HepG2 (cell line): ENCODE results near the gene LRTM2. TPM values are rescaled to one million over a fixed set of nuclear protein-coding genes. Genes with fewer than 3 reads are reported as not detected.

Source experiments
- GLI4 ChIP-seq: sonication (generic); formaldehyde crosslinking; IDR thresholded peaks from 2 replicates; pipeline ENCODE4 v1.5.1; 2020; ENCODE audit warnings: missing genetic modification reagents, mild to moderate bottlenecking, moderate library complexity, borderline replicate concordance
- RCOR2 ChIP-seq: IDR thresholded peaks from 2 replicates; pipeline ENCODE4 v1.6.1; 2016; ENCODE audit warnings: missing biosample characterization, missing genetic modification reagents
- STAG1 ChIP-seq: sonication (generic); formaldehyde crosslinking; IDR thresholded peaks from 2 replicates; pipeline ENCODE4 v1.4.0; 2020; ENCODE audit warnings: missing genetic modification reagents
- ZNF317 ChIP-seq: sonication (generic); formaldehyde crosslinking; IDR thresholded peaks from 2 replicates; pipeline ENCODE4 v1.5.0; 2020; ENCODE audit warnings: mild to moderate bottlenecking, missing genetic modification reagents
- ZNF326 ChIP-seq: sonication (generic); formaldehyde crosslinking; IDR thresholded peaks from 2 replicates; pipeline ENCODE4 v1.4.0; 2020; ENCODE audit warnings: missing genetic modification reagents, borderline replicate concordance
- ZNF350 ChIP-seq: sonication (generic); formaldehyde crosslinking; IDR thresholded peaks from 2 replicates; pipeline ENCODE4 v1.4.0; 2020; ENCODE audit warnings: mild to moderate bottlenecking, low read depth, missing genetic modification reagents, borderline replicate concordance
- polyA plus RNA-seq, 8 experiments: library from polyadenylated mRNA; depleted of rRNA in 3 of 8; stranded (reverse) in 7 of 8; unstranded in 1 of 8; fragments of >200 nt; fragmentation: Illumina TruSeq in 4 of 8; extraction: Trizol in 4 of 8; gene quantifications; 2 replicates each; pipeline versions ENCODE4 v1.2.1 to v1.2.3, GENCODE V29; 2011 to 2016; ENCODE audit warnings: low read depth in 4 of 8, missing spikeins in 1 of 8, mixed read lengths in 1 of 8; ENCODE audit not compliant: insufficient read depth in 1 of 8
- total RNA-seq, 5 experiments: library from RNA; depleted of rRNA; stranded (reverse); fragments of >200 nt; fragmentation: Illumina TruSeq; extraction: Trizol; gene quantifications; 2 replicates each; pipeline ENCODE4 v1.2.3, GENCODE V29; 2016; ENCODE audit warnings: low read depth in 1 of 5
- TF ChIP-seq, protein P1 (sequence below): sonication (generic); formaldehyde crosslinking; IDR thresholded peaks from 2 replicates; pipeline ENCODE4 v1.5.1; 2020; ENCODE audit warnings: mild to moderate bottlenecking, missing genetic modification reagents, moderate library complexity
- TF ChIP-seq, protein P2 (sequence below): sonication (generic); formaldehyde crosslinking; conservative IDR thresholded peaks from 2 replicates; pipeline ENCODE4 v1.4.0; 2020; ENCODE audit warnings: mild to moderate bottlenecking, missing genetic modification reagents, moderate library complexity
- TF ChIP-seq, protein P3 (sequence below): sonication (generic); formaldehyde crosslinking; conservative IDR thresholded peaks from 2 replicates; pipeline ENCODE4 v1.8.0; 2022; ENCODE audit warnings: mild to moderate bottlenecking, moderate library complexity, missing genetic modification reagents
- TF ChIP-seq, protein P4 (sequence below): sonication (generic); formaldehyde crosslinking; IDR thresholded peaks from 2 replicates; pipeline ENCODE4 v1.5.0; 2020; ENCODE audit warnings: mild to moderate bottlenecking, missing genetic modification reagents
- TF ChIP-seq, protein P5 (sequence below): sonication (generic); IDR thresholded peaks from 2 replicates; pipeline ENCODE4 v1.6.1; 2016; ENCODE audit warnings: low read depth, borderline replicate concordance
- TF ChIP-seq, protein P6 (sequence below): sonication (generic); formaldehyde crosslinking; IDR thresholded peaks from 2 replicates; pipeline ENCODE4 v1.4.0; 2020; ENCODE audit warnings: missing genetic modification reagents, low read depth, mild to moderate bottlenecking, borderline replicate concordance

Gene LRTM2
- total and polyA plus RNA-seq, 2 of the 13 experiments (the other 11 are each of a cell fraction or from before 2014, with no cell fraction given), result 0.09 TPM; not detected in 1

DNA sequence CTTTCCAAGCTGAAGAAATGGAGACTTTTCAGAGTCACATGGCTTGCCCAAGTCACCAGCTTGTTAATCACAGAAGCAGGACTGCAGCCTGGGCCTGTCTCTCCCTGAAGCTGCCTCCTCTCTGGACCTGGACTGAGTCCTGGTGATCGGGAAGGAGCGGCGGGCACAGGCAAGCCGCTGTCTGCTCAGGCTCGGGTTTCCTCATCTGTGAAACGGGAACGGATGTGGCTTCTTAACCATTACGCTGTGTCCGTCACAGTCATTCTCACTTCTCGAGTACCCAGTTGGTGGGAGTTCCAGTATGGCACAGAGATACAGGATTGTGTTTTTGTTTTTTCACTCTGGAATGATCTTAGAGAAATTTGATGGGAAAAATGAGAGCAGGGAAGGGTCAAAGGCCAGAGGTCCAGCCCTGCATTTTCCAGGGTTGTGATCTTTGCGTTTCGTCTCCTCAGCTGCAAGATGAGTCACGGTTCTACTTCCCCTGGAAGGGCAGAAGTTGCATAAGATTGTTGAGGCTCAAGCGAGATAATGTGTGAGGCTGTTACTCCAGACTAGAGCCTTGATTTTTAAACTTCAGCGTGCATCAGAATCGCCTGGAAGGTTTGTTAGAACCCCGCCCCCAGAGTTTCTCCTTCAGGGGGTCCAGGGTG, 7.6 kb upstream of the LRTM2 start (continued):
- TF ChIP-seq, protein P1, sequence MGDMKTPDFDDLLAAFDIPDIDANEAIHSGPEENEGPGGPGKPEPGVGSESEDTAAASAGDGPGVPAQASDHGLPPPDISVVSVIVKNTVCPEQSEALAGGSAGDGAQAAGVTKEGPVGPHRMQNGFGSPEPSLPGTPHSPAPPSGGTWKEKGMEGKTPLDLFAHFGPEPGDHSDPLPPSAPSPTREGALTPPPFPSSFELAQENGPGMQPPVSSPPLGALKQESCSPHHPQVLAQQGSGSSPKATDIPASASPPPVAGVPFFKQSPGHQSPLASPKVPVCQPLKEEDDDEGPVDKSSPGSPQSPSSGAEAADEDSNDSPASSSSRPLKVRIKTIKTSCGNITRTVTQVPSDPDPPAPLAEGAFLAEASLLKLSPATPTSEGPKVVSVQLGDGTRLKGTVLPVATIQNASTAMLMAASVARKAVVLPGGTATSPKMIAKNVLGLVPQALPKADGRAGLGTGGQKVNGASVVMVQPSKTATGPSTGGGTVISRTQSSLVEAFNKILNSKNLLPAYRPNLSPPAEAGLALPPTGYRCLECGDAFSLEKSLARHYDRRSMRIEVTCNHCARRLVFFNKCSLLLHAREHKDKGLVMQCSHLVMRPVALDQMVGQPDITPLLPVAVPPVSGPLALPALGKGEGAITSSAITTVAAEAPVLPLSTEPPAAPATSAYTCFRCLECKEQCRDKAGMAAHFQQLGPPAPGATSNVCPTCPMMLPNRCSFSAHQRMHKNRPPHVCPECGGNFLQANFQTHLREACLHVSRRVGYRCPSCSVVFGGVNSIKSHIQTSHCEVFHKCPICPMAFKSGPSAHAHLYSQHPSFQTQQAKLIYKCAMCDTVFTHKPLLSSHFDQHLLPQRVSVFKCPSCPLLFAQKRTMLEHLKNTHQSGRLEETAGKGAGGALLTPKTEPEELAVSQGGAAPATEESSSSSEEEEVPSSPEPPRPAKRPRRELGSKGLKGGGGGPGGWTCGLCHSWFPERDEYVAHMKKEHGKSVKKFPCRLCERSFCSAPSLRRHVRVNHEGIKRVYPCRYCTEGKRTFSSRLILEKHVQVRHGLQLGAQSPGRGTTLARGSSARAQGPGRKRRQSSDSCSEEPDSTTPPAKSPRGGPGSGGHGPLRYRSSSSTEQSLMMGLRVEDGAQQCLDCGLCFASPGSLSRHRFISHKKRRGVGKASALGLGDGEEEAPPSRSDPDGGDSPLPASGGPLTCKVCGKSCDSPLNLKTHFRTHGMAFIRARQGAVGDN (CRISPR knock-in tag), result peak; percentile 71
- TF ChIP-seq RCOR2 (CRISPR knock-in tag) (peak; percentile 58), GLI4 (CRISPR knock-in tag) (no peak), ZNF350 (CRISPR knock-in tag) (peak; percentile 51; the same call in 1 of the 2 replicates), STAG1 (CRISPR knock-in tag) (peak; percentile 12; the same call in 1 of the 2 replicates), ZNF326 (no peak), ZNF317 (CRISPR knock-in tag) (no peak)
- TF ChIP-seq, protein P2, sequence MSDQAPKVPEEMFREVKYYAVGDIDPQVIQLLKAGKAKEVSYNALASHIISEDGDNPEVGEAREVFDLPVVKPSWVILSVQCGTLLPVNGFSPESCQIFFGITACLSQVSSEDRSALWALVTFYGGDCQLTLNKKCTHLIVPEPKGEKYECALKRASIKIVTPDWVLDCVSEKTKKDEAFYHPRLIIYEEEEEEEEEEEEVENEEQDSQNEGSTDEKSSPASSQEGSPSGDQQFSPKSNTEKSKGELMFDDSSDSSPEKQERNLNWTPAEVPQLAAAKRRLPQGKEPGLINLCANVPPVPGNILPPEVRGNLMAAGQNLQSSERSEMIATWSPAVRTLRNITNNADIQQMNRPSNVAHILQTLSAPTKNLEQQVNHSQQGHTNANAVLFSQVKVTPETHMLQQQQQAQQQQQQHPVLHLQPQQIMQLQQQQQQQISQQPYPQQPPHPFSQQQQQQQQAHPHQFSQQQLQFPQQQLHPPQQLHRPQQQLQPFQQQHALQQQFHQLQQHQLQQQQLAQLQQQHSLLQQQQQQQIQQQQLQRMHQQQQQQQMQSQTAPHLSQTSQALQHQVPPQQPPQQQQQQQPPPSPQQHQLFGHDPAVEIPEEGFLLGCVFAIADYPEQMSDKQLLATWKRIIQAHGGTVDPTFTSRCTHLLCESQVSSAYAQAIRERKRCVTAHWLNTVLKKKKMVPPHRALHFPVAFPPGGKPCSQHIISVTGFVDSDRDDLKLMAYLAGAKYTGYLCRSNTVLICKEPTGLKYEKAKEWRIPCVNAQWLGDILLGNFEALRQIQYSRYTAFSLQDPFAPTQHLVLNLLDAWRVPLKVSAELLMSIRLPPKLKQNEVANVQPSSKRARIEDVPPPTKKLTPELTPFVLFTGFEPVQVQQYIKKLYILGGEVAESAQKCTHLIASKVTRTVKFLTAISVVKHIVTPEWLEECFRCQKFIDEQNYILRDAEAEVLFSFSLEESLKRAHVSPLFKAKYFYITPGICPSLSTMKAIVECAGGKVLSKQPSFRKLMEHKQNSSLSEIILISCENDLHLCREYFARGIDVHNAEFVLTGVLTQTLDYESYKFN, result peak; percentile 77
- TF ChIP-seq, protein P3, sequence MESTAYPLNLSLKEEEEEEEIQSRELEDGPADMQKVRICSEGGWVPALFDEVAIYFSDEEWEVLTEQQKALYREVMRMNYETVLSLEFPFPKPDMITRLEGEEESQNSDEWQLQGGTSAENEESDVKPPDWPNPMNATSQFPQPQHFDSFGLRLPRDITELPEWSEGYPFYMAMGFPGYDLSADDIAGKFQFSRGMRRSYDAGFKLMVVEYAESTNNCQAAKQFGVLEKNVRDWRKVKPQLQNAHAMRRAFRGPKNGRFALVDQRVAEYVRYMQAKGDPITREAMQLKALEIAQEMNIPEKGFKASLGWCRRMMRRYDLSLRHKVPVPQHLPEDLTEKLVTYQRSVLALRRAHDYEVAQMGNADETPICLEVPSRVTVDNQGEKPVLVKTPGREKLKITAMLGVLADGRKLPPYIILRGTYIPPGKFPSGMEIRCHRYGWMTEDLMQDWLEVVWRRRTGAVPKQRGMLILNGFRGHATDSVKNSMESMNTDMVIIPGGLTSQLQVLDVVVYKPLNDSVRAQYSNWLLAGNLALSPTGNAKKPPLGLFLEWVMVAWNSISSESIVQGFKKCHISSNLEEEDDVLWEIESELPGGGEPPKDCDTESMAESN (CRISPR knock-in tag), result peak; percentile 51; the same call in 1 of the 2 replicates
- TF ChIP-seq, protein P4, sequence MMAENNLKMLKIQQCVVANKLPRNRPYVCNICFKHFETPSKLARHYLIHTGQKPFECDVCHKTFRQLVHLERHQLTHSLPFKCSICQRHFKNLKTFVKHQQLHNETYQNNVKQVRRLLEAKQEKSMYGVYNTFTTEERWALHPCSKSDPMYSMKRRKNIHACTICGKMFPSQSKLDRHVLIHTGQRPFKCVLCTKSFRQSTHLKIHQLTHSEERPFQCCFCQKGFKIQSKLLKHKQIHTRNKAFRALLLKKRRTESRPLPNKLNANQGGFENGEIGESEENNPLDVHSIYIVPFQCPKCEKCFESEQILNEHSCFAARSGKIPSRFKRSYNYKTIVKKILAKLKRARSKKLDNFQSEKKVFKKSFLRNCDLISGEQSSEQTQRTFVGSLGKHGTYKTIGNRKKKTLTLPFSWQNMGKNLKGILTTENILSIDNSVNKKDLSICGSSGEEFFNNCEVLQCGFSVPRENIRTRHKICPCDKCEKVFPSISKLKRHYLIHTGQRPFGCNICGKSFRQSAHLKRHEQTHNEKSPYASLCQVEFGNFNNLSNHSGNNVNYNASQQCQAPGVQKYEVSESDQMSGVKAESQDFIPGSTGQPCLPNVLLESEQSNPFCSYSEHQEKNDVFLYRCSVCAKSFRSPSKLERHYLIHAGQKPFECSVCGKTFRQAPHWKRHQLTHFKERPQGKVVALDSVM (CRISPR knock-in tag), result peak; percentile 59
- TF ChIP-seq, protein P5, sequence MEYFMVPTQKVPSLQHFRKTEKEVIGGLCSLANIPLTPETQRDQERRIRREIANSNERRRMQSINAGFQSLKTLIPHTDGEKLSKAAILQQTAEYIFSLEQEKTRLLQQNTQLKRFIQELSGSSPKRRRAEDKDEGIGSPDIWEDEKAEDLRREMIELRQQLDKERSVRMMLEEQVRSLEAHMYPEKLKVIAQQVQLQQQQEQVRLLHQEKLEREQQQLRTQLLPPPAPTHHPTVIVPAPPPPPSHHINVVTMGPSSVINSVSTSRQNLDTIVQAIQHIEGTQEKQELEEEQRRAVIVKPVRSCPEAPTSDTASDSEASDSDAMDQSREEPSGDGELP, result peak; percentile 94
- TF ChIP-seq, protein P6, sequence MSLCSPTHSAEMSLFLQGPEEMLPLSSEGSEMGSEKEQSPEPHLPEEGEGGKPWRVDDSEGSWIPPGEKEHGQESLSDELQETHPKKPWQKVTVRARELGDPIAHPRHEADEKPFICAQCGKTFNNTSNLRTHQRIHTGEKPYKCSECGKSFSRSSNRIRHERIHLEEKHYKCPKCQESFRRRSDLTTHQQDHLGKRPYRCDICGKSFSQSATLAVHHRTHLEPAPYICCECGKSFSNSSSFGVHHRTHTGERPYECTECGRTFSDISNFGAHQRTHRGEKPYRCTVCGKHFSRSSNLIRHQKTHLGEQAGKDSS (CRISPR knock-in tag), result peak; percentile 56
